GM18909 (cell line): ENCODE results near the gene MYO1F.
"Not testable (repeated sequence)": the region's sequence is repeated elsewhere in the genome, so short reads cannot be mapped to it uniquely, and the experiment has no call there.

ENCODE experiments used
- ATAC-seq: cut with Tn5 transposase; IDR thresholded peaks from one replicate; pipeline ENCODE4 v1.9.1; 2021; ENCODE audit warnings: mild to moderate bottlenecking; ENCODE audit not compliant: unreplicated experiment, poor library complexity

The MYO1F gene

DNA sequence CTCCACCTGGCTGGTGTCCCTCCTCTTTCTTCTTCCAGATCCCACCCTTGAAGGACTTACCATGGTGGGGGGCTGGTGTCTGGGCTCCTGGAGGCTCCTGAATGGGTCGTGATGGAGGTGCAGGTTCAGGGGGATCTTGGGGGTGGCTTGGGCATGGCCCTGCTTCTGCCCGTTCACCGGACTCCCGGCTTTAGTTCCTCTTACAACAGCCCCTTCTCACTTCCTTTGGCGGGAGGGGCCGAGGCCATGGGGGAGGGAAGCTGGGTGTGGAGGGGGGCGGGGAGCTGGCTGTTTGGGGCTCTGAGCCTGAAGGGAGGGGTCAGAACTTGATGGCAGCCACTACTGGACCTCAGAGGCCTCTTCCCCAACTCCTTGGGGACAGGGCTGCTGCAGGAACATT lies at the start of gene MYO1F:
TSS of gene MYO1F (minus strand) at position 196 of the 400 bp plus-strand sequence. CDS start at position 63, 133 bp downstream.
- no peak for ATAC-seq

DNA sequence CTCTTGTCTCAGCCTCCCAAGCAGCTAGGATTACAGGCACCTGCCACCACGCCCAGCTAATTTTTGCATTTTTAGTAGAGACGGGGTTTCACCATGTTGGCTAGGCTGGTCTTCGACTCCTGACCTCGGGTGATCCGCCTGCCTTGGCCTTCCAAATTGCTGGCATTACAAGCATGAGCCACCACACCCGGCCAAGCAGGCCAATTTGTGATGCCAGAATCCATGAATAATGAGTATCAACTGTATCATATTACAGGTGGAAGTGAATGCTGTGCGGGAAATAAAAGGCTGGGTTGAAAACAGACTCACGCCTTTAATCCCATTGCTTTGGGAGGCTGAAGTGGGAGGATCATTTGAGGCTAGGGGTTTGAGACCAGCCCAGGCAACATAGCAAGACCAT lies 49.6 kb upstream of the MYO1F start:
- ATAC-seq = no peak

DNA sequence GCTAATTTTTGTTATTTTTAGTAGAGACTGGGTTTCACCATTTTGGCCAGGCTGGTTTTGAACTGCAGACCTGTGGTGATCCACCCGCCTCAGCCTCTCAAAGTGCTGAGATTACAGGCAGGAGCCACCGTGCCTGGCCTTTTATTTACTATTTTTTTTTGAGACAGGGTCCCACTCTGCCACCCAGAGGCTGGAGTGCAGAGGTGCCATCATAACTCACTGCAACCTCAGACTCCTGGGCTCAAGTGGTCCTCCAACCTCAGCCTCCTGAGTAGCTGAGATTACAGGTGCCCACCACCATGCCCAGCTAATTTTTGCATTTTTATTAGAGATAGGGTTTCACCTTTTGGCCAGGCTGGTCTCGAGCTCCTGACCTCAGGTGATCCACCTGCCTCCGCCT lies 45.6 kb upstream of the MYO1F start:
- ATAC-seq = not testable (repeated sequence)

- ATAC-seq = no peak
Observed at GRCh38 chr19:8618751-8619150, 41.5 kb upstream of the MYO1F start.

DNA sequence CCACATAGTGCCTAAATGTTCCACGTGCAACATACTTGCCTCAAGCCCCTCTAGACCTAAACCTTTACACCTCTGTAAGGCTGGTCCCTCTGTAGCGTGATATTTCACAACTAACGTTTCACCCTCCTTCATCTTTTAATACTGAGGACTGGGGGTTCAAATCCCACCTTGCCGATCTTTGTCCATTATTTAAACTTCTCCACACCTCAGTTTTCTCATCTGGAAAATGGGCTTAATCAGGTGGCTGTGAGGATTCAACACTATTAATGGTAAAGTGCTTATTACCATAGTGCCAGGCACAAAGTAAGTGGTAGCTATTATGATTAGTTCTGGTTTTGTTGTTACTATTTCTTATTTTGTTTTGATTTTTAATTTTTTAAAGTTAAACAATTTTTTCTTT lies 40.7 kb upstream of the MYO1F start:
- no peak for ATAC-seq

DNA sequence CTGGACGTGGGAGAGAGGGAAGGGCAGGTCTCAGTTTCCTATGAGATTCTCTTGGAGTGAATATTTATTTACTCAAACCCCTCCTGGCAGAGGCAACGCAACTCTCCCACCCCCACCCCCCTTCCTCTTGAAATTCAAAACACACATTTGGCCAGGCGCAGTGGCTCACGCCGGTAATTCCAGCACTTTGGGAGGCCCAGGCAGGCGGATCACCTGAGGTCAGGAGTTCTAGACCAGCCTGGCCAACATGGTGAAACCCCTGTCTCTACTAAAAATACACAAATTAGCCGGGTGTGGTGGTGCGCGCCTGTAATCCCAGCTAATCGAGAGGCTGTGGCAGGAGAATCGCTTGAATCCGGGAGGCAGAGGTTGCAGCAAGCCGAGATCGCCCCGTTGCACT lies 40.1 kb upstream of the MYO1F start:
- not testable (repeated sequence) for ATAC-seq

- no peak for ATAC-seq
Observed at GRCh38 chr19:8616861-8617260, 39.6 kb upstream of the MYO1F start.

GRCh38 chr19:8615813-8616596 lies 38.8 kb upstream of the MYO1F start:
- no peak for ATAC-seq

DNA sequence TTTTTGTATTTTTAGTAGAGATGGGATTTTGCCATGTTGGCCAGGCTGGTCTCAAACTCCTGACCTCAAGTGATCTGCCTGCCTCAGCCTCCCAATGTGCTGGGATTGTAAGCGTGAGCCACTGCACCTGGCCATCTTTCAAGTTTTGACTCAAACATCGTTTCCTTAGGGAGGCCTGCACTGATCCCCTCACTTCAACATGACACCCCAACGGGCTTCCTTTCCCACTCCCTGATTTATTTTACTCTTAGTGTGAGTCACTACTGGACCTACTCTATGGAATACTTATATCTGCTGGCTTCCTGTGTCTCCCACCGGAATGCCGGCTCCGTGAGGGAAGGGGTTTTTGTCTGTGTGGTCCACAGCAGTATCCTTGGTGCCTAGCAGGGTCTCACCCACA lies 37.8 kb upstream of the MYO1F start:
- ATAC-seq = no peak

GRCh38 chr19:8614455-8614854 lies 37.2 kb upstream of the MYO1F start:
- ATAC-seq = no peak

- no peak for ATAC-seq
Observed at GRCh38 chr19:8612807-8613171, 35.5 kb upstream of the MYO1F start.

DNA sequence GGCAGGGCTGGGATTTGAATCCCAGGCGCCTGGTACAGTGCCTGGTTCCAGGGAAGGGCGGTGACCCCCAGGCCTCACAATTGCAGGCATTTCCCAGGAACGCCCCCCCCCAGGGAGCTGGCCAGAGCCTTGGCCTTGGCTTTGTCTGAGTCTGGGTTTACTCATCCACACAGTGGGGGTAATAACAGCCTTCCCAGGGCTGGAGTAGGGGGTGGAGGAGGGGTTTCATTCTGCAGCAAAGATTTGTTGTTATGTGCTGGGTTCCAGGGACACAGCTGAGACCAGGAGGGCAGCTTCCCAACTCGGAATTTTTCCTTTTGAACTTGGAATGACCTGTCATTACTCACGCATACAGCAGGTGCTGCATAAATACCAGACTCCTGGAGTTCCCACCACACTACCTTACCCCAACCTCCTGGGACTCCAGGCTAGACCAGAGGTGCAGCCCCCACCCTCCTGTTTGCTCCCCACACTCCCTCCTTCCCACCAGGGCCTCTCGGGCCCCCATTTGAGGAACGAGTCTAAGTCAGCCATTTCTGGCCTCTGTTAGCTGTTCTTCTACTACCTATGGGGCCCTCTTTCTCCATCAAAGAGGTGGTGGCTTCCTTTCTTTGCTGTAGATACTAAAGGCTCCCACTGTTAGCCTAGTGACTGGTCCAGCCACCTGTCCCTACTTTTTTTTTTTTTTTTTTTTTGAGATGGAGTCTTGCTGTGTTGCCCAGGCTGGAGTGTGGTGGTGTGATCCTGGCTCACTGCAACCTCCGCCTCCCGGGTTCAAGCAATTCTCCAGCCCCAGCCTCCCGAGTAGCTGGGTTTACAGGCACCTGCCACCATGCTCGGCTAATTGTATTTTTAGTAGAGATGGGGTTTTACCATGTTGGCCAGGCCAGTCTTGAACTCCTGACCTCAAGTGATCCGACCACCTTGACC lies 34.9 kb upstream of the MYO1F start:
- no peak for ATAC-seq

- no peak for ATAC-seq
Observed at GRCh38 chr19:8611391-8611876, 34.2 kb upstream of the MYO1F start.

DNA sequence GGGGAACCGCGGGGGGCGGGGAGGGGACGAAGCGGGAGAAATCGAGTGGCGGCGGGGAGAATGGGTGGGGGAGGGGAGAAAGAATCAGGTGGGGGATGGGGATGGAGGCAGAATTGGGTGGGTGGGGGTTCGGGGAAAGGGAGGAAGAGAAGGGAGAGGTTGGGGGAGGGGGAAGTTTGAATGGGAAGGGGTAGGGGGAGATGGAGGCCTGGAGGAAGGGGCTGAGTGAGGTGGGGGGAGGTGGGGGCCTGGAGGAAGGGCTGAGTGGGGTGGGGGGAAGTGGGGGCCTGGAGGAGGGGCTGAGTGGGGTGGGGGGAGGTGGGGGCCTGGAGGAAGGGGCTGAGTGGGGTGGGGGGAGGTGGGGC lies 33.7 kb upstream of the MYO1F start:
- no peak for ATAC-seq

- ATAC-seq = no peak
Observed at GRCh38 chr19:8610041-8610935, 33.0 kb upstream of the MYO1F start, which contains the start of gene ADAMTS10. TSS of gene ADAMTS10 (minus strand) at chr19:8610715. CDS start at chr19:8605710, 5,005 bp downstream.

GRCh38 chr19:8609279-8610040 lies 32.2 kb upstream of the MYO1F start:
- ATAC-seq = no peak

GRCh38 chr19:8608941-8609278 lies 31.7 kb upstream of the MYO1F start:
- no peak for ATAC-seq

DNA sequence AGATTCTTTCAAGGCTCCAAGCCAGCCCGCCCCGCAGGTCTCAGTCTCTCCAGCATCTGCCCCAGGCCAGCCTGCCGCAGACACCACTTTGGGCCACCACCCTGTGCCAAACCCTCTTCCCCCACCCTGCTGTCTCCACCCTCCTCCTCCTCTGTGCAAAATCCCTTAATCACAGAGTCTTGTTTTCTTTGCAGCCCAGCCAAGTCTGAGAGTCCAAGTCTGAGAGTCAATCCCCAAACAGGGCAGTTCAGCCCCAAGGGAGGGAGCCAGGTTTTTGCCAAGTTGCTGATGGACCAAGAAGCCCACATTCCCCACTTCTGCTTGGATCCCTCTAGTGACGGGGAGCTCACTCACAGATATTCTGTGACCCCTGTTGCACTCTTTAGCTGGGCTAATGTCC lies 30.1 kb upstream of the MYO1F start:
- ATAC-seq = no peak

- ATAC-seq = no peak
Observed at GRCh38 chr19:8605514-8605913, 28.3 kb upstream of the MYO1F start.

- no peak for ATAC-seq
Observed at GRCh38 chr19:8601796-8602195, 24.6 kb upstream of the MYO1F start.
